GM19438 (cell line): Measurements from ENCODE around the gene SEMA4A.
A peak's percentile ranks its signal among the peaks of the same experiment; 100 is the strongest.
"Not testable (repeated sequence)": the region's sequence is repeated elsewhere in the genome, so short reads cannot be mapped to it uniquely, and the experiment has no call there.

Experiments used
- ATAC-seq: cut with Tn5 transposase; IDR thresholded peaks from one replicate; pipeline ENCODE4 v1.9.1; 2021; ENCODE audit warnings: low read depth; ENCODE audit not compliant: unreplicated experiment

The SEMA4A gene

GRCh38 chr1:156153362-156153761 is at the start of gene SEMA4A:
SEMA4A (plus strand) TSS chr1:156153585; CDS start chr1:156154579, 994 bp downstream.
- ATAC-seq, result no peak

DNA sequence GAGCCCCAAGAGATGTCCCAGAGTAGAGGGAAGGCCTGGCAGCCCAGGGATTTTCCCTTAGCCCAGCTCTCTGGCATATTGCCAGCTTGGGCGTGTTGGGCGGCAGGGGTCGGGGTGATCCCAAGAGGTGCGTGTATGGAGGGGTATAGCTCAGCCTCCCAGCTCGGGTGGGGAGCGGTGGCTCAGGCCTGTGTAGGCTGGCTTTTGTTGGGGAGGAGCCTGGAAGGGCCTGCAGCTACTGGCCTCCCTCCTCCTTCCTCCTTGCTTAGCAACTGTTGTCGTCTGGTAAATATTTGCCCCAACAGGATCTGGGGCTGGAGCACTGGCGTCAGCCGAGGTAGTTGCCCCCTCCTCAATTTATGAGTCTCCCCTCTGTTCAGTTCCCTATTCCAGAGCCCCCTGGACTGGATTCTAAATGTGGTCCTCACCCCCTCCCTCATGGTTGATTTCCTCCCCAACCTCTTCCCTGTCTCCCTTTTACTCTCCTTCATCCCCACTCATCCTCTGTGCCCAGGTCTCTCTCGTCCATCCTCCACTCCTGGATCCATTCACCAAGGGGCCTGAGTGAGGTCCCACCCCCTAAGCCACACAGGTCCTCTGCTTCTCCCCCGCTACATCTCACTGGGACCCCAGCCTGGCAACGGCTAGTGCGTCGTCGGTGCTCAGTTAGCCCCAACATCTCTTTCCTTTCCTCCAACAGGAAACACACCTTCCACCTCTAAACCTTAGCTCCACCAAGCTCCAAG is 49.1 kb upstream of the SEMA4A start:
- ATAC-seq, result no peak

DNA sequence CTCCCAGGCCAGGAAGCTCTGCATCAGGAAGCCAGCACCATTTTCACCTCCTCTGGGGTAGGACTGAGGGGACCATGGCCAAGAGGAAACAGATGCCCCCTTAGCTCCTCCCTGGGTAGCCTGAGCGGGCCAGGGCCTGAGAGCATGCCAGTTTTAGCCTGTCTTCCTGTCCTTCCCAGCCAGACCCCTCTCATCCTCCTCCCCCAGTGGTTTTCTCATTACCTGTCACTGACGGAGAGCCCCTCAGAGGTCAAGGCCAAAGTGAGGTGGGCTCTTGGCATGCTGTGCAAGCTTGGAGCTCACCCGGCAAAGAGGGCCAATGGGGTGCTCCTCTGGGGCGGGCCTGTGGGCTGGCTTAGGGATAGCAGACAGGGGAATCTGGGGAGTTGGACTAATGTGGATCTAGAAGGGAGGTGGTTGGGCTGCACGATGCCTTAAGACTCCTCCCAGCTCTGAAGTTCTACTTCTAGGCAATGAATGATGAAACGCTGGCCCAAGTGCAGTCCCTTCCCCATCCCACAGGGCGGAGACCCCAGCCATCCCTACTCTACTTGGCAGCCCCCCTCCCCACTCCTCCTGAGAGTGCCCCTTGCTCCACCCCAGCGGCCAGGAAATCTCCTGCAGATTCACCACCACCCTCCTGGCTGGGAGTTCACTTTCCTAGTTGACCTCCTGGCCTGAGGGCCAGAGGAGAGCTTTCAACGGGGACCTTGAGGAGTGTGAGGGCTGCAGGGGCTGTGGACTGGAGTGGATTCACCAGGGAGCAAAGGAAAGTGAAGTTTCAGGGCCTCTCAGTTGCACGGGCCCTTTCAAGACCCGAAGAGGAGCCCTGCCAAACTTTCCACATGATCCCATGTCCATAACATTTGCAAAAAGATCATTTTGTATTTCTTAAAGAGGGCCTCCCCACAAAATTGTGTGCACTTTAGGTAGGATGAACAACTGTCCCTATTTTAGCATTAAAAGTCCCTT is 48.2 kb upstream of the SEMA4A start:
- ATAC-seq, result no peak

DNA sequence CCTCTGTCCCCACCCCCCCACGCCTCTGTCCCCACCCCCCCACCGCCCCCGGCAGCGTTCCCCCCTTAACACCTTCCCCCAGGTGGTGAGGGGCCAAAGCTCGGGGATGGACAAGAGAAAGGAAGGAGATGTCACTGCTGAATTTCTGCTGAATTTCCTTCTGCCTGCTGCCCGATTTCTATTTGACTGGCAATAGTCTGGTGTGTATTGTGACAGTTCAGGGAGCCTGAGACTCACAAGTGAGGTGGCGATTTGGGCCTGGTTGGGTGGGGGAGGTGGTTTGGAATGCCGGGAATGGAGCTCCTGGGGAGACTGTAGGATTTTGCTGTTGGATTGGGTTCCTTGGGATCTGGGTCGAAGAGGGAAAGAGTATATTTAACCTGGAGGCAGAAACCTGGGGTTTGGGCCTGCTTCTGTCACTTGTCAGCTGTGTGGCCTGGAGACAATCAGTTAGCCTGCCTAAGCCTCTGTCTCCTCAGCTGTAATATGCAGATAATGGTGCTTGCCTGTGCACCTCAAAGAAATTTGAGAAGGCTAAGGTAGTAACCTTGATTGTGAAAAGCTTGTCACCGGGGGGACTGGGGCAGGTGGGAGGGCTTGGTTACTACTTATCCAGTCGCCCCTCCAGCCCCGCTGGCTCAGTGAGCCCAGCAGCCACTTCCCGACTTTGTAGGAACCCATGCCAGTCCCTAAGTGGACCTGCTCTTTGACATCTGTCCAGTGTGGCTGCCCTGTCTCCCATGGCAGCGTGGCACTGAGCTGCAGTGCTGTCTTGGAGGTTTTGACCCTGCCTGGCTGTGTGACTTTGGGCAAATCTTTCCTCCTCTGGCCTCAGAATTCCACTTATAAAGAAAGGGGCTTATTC is 46.5 kb upstream of the SEMA4A start:
- no peak for ATAC-seq

- ATAC-seq, result no peak
Measured at GRCh38 chr1:156108057-156108456, 45.3 kb upstream of the SEMA4A start.

DNA sequence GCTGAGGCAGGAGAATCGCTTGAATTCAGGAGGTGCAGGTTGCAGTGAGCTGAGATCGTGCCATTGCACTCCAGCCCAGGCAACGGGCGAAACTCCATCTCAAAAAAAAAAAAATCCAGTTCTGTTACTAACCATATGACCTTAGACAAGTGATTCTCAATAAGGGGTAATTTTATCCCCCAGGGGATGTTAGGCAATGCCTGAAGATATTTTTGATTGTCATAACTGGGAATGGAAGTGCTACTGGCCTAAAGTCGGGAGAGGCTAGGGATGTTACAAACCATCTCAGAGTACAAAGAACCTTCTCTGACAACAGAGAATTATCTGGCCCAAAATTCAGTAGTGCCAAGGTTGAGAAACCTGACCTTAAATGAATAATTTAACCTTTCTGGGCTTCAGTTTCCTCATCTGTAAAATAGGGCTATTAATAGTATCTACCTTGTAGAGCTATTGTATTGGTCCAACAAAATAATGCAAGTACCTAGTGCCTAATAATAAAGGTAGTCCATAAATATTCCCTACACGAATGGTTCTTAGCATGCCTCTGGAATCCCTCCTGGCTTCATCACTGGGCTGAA is 44.6 kb upstream of the SEMA4A start:
- no peak for ATAC-seq

- ATAC-seq, result no peak
Measured at GRCh38 chr1:156110252-156110651, 43.1 kb upstream of the SEMA4A start.

DNA sequence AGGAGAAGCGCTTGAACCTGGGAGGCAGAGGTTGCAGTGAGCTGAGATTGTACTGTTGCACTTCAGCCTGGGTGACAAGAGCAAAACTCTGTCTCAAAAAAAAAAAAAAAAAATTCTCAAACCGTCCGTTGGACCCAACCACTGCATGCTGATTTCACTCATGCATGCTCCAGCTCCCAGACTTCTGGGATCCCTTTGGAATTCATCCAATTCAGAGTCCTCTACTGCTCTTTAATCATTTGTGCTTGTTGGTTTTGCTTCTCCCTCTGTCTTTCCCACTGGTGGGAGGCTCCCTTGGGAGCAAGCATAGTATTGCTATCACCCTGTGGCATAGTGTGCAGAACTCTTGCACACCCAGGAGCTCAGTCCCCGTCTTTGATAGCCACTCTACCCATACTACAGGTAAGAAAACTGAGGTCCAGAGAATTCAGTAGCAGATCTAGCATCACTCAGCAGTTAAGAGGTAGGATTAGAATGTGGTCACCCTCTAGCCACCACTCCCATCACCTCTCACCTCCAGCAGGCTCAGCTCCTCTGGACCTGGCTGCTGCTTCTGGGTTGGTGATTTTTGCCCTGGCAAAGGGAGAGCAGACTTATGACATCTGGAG is 41.9 kb upstream of the SEMA4A start:
- no peak for ATAC-seq

GRCh38 chr1:156112276-156113137 is 40.9 kb upstream of the SEMA4A start:
- no peak for ATAC-seq

- no peak for ATAC-seq
Measured at GRCh38 chr1:156113282-156113950, 40.0 kb upstream of the SEMA4A start.

DNA sequence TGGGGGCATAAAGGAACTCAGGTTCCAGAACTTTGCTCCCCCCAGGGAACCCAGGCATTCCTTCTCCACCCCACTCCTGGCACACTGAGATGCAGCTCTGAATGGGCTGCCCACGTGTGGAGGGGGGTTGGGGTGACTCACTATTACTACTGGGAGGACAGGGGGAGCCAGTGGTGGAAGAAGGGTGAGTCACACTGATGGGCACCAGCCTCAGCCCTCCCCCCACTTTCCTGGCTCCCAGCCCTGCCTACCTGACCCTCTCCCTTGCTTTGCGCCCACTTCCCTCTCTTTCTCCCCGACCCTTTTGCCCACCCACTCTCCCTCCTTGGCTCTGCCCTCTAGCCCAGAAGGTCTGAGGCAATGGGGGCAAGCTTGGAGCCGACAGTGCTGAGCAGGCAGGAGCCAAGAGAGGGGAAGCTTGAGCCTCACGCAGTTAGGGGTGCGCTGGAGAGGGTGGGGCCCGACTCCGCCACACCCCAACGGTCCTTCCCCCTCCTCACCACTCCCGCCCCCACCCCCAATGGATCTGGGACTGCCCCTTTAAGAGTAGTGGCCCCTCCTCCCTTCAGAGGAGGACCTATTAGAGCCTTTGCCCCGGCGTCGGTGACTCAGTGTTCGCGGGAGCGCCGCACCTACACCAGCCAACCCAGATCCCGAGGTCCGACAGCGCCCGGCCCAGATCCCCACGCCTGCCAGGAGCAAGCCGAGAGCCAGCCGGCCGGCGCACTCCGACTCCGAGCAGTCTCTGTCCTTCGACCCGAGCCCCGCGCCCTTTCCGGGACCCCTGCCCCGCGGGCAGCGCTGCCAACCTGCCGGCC is 39.1 kb upstream of the SEMA4A start, which contains the start of gene LMNA:
Gene LMNA (plus strand): TSS at position 611 of the 818 bp plus-strand sequence. CDS start 208 bp downstream, outside the sequence.
- peak; percentile 73 for ATAC-seq

DNA sequence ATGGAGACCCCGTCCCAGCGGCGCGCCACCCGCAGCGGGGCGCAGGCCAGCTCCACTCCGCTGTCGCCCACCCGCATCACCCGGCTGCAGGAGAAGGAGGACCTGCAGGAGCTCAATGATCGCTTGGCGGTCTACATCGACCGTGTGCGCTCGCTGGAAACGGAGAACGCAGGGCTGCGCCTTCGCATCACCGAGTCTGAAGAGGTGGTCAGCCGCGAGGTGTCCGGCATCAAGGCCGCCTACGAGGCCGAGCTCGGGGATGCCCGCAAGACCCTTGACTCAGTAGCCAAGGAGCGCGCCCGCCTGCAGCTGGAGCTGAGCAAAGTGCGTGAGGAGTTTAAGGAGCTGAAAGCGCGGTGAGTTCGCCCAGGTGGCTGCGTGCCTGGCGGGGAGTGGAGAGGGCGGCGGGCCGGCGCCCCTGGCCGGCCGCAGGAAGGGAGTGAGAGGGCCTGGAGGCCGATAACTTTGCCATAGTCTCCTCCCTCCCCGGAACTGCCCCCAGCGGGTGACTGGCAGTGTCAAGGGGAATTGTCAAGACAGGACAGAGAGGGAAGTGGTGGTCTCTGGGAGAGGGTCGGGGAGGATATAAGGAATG is 38.4 kb upstream of the SEMA4A start:
- ATAC-seq, result peak; percentile 25

GRCh38 chr1:156115514-156116374 is 37.6 kb upstream of the SEMA4A start:
- ATAC-seq, result no peak

GRCh38 chr1:156116731-156117130 is 36.7 kb upstream of the SEMA4A start:
- ATAC-seq, result not testable (repeated sequence)

GRCh38 chr1:156117414-156118176 is 35.8 kb upstream of the SEMA4A start:
- no peak for ATAC-seq
